Stimulated activated CD4-positive, alpha-beta T cell treated with anti-CD3 and anti-CD28 coated beads, Interleukin-12 subunit alpha, Interleukin-12 subunit beta, amount 100 ng/mL, for 4 hours (primary cell): ENCODE results near the gene NCR3LG1.

Experiments
- DNase-seq: peaks from one replicate; pipeline ENCODE4 v3.0.0-alpha.2; 2020

Gene NCR3LG1

DNA sequence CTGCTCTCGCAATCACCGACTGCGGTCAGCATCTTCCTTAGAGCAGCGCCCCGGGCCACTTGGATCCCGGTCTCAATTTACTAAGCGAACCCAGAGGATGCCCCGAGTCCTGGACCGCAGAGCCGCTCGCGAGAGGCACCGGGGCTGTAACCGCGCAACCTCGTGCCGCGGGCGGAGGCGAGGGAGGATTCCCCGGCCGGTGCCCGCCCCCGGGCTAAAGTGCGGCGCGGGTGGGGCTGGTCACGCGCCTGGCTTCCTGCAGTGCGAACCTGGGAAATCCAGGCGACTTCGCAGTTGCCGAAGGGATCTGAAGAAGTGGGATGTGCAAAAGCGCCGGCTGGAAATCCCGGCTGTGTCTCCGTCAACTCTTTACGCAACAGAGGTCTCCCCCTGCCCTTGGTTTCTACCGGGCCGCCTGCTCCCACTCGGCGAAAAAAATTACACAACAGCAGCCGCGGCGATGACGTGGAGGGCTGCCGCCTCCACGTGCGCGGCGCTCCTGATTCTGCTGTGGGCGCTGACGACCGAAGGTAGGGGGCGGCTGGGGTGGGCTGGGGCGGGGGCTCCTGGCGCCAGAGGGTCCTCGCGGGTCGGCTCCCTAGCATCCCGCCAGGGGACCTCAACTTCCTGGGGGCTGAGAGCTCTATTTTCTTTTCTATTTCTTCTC, at the start of gene NCR3LG1:
TSS of gene NCR3LG1 (plus strand) at position 291 of the 667 bp plus-strand sequence. CDS start at position 461, 170 bp downstream.
- peak; percentile 51 for DNase-seq

DNA sequence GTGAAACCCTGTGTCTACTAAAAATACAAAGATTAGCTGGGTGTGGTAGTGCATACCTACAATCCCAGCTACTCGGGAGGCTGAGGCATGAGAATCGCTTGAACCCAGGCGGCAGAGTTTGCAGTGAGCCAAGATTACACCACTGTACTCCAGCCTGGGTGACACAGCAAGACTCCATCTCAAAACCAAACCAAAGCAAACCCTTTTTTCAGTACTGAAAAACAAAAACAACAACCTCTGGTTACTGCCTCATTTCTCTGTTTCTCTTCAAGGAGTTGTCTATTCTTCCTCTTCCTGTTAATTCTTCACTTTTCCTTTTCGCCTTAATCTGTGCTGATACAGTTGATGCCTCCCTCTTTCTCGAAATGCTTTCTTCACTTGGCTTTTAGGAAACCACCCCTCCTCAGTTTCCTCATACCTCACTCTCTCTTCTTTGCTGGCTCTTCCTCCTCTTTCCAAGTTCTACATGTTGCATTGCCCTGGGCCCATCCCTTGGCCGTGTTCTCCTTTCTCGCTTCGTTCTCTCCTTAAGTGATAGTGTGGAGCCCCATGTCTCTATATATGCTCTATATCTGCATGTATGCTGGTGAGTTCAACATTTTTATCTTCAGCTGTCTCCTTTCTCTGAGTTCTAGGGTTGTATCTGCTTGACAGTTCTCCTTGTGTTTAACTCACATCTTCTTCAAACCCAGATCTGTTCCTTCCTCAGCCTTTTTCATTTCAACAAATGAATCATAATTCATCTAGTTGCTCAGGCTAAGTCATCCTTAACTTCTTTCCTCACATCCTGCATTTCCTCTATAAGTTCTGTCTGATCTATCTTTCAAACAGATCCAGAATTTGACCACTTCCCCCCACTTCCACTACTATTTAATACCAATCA, 38.0 kb upstream of the NCR3LG1 start:
- DNase-seq: no peak

- DNase-seq: no peak
These were observed 37.4 kb upstream of the NCR3LG1 start for GRCh38 chr11:17314232-17314547.

- DNase-seq: no peak
These were observed 36.6 kb upstream of the NCR3LG1 start for GRCh38 chr11:17314904-17315426.

DNA sequence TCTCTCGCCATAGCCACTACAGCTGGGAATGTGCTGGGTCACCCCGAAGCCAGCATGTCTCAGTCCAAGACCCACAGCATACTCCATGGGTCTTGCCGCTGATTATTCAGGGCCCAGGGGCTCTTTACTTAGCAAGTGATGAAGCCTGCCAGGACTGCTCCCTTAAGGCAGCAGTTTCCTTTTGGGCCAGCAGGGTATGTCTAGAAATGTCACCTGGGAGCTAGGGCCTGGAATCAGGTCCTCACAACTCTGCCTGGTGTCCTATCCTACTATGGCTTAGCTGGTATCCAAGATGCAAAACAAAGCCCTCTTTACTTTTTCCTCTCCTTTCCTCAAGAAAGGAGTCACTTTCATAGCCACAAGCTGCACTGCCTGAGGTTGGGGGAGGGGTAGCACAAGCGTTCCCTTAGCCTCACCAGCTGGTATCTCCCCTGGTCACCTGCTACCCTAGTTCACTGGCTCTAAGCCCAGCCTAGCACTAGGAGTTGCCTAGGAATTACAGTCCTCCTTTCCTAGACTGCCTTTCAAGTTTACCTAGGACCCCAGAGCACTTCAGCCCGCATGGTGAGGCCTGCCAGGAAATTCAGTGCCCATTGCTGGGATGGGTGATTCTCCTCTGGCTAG, 22.6 kb upstream of the NCR3LG1 start:
- DNase-seq: no peak

- no peak for DNase-seq
These were observed 19.9 kb upstream of the NCR3LG1 start for GRCh38 chr11:17331669-17332068.

GRCh38 chr11:17333799-17334586, 17.6 kb upstream of the NCR3LG1 start:
- no peak for DNase-seq

DNA sequence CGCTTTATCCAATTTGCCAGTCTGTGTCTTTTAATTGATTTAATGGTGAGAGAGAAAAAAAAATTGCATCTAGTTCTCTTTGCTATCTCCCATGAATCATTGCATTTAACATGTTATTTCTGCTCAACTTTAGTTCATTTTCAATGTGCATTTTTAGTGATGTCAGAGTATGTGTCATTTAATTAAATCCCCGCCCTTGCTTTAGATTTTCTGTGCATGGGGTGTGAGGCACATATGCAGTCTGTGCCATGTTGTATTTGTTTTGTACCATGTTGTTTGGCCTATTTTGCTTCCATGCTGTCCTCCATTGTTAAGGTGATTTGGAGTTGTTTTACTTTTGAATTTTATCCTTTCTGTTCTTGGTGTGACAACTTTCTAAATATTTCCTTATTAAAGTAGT, 8.3 kb upstream of the NCR3LG1 start:
- no peak for DNase-seq

- DNase-seq: no peak
These were observed 7.7 kb upstream of the NCR3LG1 start for GRCh38 chr11:17343907-17344306.

DNA sequence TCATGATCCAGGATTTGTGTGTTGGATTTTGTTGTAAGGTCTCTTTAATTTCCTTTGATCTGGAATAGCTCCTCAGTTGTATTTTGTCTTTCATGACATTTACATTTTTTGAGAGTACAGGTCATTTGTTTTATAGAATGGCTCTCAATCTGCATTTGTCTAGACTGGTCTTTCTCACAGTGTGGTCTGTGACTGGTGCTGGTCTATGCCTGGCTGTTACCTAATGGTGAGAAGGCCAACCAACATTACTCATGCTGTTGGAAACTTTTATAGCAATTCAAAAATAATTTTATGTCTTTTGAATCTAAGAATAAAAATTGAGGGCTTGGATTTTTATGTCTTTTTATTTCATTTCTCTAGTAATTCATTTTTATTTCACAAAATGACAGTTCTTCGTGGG, 3.9 kb upstream of the NCR3LG1 start:
- no peak for DNase-seq

- no peak for DNase-seq
These were observed 987 bp upstream of the NCR3LG1 start for GRCh38 chr11:17350455-17351171.

DNA sequence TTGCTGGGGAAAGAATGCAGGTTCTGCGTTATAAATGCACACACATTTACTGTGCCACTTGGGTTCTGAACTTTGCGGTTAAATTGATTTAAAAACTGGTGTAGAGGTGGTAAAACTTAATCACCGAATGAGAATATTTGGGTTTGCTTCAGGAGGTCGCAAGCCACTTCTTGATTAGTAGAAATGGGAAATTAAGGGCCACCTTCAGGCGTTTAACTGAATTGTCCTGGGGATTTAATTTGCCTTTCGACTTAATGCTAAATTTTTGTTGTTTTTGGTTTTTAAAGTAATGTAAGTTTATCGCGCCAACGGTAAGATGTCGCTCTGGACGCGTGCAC, 459 bp upstream of the NCR3LG1 start:
- no peak for DNase-seq

DNA sequence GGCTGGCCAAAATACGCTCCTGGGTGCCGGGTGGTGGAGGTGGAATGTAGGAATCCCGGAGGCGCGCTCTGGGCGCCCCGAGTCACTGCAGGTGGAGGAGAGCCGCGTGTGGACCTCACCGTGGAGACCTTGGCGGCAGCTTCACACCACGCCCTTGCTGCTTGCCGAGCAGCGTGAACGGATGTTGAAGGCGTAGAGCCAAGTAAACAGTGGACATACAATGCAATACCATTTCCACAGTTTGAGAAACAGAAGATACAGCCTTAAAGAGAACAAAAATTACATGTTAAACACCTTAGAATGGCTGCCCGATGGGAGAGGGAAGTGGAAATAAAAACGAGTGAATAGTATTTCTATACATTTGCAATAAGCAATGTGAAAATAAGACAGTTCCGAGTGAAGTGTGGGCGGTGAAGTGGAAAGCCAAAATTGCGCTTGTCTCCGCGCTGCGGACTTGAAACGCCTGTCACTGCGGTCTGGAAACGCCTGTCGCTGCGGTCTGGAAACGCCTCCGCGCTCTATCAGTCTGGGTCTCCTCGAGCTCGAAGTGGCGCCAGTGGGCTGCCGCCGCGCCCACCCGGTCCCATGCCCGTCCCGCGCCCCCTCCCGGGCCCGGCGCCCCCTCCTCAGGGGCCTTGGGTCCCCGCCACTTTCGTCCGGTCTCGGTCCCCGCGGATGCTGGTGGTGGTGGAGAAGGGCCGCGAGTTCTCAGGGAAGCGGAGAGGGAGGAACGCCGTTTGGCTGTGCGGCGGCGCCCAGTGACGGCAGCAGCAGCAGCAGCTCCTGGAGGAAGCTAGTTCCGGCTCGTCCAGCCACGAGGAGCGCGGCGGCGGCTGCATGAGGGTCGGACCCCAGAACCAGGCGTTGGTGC, 1.6 kb downstream of the NCR3LG1 start:
- peak; percentile 58 for DNase-seq

DNA sequence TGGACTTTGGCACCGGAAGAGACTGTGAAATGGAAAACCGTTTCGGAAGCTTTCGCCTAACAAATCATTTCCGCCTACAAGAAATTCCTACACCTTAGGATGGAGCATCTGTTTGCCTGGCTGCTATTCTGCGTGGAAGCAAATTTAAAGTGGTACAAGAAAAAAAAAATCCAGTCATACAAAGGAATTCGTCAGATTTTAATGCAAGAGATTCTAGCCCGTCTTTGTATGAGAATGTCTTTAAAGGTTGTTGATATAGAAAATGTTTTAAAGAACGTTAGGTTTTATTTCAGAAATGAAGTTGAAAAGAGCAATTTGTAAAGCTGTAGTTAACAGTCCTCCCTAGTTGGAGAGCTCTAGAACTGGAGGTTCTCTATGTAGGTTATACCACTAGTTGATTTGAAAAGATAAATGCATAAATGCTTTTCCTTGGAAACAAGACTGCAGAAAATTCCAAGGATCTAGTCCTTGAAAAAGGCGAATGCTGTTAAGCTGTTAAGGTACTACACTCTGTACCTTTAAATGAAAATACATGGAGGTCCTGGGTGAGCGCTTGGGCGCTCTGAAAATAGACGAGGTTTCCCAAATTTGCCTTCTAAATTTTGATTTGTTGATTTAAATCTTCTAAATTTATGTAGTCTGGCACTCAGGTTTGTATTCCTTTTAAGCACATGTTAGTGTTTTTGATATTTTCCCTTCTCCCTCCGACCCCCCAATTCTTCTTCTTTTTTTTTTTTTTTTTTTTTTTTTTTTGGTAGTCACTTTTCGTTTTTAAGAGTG, 2.4 kb downstream of the NCR3LG1 start:
- no peak for DNase-seq

DNA sequence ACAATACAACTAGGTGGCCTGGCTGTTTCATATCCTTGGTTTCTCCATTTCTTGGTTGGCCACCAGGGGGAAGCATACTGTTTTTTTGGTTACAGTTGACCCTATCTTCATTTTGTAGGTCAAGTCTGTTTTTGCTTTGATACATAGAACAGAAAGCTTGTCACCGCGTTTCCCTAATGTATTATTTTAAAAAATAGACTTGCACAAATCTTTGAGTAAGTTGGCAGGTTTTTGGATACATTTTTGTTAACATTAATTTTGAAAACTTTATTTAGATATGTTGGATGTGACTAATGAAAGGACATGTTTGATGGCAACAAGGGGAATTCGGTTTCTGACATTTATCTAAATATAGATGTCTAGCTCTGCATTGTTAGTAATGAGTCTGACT, 3.0 kb downstream of the NCR3LG1 start:
- peak; percentile 40 for DNase-seq

DNA sequence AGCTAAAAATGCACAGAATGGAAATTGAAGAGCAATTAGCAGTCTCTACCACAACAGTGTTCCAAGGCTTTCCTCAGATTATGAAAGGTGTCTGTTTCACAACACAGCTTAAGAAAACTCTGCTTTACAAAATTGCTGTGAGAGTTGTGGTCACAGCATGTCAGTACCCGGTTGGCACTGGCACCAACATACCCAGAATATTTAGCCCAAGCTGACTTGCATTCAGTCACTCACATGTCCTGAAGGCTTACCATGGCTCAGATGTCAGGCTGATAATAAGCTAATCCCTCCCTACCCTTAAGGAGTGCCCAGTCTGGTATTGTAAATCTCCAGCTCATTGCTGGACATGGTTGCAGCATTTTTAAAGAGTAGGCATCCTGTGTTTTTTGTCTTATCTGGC, 14.9 kb downstream of the NCR3LG1 start:
- DNase-seq: no peak

- DNase-seq: no peak
These were observed 17.0 kb downstream of the NCR3LG1 start for GRCh38 chr11:17368551-17368950.

DNA sequence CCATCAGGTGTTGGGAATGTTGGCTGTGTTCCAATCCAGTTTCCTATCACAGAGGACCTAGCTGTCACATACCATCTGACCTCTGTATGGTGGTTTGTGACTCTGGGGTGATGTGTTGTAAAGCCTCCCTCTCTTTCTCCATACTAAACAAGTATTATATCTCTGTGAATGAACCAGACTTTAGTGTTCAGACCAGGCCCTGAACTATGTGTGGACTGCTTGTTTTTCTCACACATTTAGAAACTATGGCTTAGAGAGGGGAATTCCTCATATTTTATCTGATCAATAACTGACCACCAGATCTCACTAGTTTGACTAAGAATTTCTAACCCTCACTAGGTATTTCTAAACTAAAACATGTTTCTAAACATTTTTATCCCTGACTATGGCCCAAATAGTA, 17.5 kb downstream of the NCR3LG1 start:
- DNase-seq: no peak

- no peak for DNase-seq
These were observed 18.2 kb downstream of the NCR3LG1 start for GRCh38 chr11:17369684-17370243.

DNA sequence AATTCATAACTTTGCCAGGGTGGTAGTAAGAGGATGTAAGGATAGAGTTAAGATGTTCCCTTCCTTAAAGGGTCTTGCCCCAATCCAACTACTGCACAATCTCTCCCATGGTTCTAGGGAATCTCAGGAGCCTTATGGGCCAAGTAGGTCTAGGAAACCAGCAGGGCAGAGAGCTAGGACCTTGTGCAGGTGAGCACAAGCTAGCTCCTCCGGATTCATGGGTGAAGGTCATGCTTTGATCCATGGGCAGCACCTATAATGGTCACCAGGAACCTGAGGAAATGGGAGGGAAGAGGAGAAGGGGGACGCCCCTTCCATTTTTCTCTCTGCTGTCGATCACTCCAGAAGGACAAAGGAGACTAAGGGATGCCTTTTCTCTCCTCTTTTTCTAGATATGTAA, 20.0 kb downstream of the NCR3LG1 start:
- DNase-seq: no peak
